ENCODE data around the gene NOTCH1. TPM values are rescaled to one million over a fixed set of nuclear protein-coding genes. Genes with fewer than 3 reads are reported as not detected.
A peak's percentile ranks its signal among the peaks of the same experiment; 100 is the strongest.

The NOTCH1 gene
- total and polyA plus RNA-seq, 2 experiments from 2014 or later = 7.1 to 20.9 TPM

DNA sequence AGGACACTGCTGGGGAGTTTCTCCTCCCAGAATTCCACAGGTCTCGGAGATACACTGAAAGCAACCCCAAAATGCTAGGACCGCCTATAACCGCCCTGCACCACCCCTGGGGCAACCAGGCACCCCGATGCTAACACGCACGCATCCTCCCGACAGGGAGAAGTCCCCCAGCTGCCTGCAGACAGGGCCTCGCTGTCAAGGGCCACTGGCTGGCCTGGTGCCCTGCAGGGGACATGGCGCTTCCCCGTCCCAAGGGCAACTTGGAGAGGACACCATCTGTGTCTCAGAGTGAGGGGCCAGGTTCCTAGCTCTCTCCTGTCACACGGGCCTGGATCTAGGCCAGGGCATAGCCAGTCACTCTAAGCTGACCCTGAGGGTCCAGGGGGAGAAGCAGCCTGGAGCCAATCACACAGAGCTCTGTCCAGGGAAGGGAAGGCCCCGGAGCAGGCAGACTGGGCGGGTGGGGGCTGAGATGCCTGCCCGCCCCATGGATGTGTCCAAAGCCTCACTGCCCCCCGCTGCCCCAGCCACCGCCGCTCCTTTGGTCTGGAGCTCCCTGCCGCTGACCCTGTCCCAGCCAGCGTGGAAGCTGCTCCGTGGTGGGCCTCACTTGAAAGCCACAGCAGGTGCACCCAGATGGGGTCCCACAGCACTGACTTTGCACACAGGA lies 9.7 kb downstream of the NOTCH1 start:
- no peak overlapping the region for H3K4me3 ChIP-seq
- no peaks in the 10 kb centered on the region for H3K4me1 ChIP-seq (ENCODE audit: low read depth)
- TF ChIP-seq, protein P1, sequence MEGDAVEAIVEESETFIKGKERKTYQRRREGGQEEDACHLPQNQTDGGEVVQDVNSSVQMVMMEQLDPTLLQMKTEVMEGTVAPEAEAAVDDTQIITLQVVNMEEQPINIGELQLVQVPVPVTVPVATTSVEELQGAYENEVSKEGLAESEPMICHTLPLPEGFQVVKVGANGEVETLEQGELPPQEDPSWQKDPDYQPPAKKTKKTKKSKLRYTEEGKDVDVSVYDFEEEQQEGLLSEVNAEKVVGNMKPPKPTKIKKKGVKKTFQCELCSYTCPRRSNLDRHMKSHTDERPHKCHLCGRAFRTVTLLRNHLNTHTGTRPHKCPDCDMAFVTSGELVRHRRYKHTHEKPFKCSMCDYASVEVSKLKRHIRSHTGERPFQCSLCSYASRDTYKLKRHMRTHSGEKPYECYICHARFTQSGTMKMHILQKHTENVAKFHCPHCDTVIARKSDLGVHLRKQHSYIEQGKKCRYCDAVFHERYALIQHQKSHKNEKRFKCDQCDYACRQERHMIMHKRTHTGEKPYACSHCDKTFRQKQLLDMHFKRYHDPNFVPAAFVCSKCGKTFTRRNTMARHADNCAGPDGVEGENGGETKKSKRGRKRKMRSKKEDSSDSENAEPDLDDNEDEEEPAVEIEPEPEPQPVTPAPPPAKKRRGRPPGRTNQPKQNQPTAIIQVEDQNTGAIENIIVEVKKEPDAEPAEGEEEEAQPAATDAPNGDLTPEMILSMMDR (IDR thresholded peaks at IDR 0.05; ENCODE audit: low read depth, low read length) = no peak
- H3K36me3 ChIP-seq = no peaks in the 10 kb centered on the region
- peak in 1 of 2 donors; percentile 22 for DNase-seq (ENCODE audit: low read depth in 1 of 2, low spot score in 1 of 2)
- peak overlapping the region; percentile 17 for H3K27ac ChIP-seq
- H3K9me3 ChIP-seq (ENCODE audit: low read depth) = no peaks in the 10 kb centered on the region
- H3K27me3 ChIP-seq = no peaks in the 10 kb centered on the region

DNA sequence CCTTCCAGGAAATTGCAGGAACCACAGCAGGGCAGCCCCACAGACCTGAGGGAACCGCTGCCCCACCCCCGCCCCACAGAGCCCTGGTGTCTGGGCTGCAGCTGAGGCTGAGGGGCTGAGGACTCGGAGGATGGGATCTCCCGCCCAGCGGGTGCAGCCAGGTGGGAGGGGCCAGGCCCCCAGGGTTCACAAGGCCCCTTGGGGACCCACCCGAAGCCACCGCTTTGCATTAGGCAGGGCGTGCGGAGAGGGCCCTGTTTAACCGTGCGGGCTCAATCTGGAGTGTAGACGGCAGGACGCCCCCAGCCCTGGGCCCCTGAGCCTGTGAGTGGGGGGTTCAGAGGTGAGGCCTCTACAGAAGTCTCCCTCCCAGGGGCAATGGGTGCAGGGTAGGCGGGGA lies 10.8 kb downstream of the NOTCH1 start:
- no peak overlapping the region for H3K27ac ChIP-seq
- TF ChIP-seq, protein P1 (IDR thresholded peaks at IDR 0.05; ENCODE audit: low read depth, low read length) = no peak
- no peaks in the 10 kb centered on the region for H3K27me3 ChIP-seq
- no peaks in the 10 kb centered on the region for H3K4me1 ChIP-seq (ENCODE audit: low read depth)
- no peak overlapping the region for H3K4me3 ChIP-seq
- DNase-seq (ENCODE audit: low read depth in 1 of 2, low spot score in 1 of 2) = peak in 1 of 2 donors; percentile 58
- H3K36me3 ChIP-seq = no peaks in the 10 kb centered on the region
- H3K9me3 ChIP-seq (ENCODE audit: low read depth) = no peaks in the 10 kb centered on the region

DNA sequence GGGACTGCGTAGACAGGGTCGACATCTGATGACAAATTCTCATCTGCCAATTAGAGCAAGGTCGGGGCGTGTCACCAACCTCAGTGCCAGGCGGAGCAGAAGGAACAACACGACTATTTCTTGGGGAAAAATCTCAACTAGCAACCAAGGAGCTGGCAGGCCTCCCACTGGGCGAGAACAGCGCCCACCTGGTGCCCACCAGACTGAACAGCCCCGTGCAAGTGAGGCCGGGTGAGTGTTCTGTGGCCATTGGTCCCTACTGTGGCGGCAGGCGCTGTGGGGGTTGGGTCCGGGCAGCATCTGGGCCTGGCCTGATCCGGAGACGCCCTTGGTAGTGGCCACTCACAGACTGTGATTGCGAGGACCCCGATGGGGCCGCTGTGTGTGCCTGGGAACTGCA lies 11.5 kb downstream of the NOTCH1 start:
- TF ChIP-seq, protein P1 (IDR thresholded peaks at IDR 0.05; ENCODE audit: low read depth, low read length) = no peak
- Histone ChIP-seq H3K4me1 (ENCODE audit: low read depth) (no peaks in the 10 kb centered on the region), H3K9me3 (ENCODE audit: low read depth) (no peaks in the 10 kb centered on the region), H3K4me3 (no peak overlapping the region), H3K27ac (no peak overlapping the region), H3K36me3 (no peaks in the 10 kb centered on the region), H3K27me3 (no peaks in the 10 kb centered on the region)
- no peak for DNase-seq (ENCODE audit: low read depth in 1 of 2, low spot score in 1 of 2)

DNA sequence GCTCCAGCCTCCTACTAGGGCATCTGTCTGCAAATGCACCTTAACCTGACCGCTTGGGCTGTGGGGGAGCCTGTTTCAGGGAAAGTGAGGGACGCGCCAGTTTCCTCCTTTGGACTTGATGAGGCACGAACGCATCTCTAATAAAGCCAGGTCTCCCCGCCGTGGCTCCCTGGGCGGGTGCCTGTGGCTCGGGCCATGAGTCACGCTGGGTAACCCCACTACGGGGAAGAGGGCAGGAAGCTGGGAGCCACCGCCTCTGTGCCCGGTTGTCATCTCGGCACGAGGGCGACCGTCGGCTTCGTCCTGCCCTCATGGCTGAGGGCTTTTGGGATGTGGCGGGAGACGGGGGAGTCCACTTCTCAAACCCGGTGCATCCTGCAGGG lies 12.1 kb downstream of the NOTCH1 start:
- TF ChIP-seq, protein P1 (IDR thresholded peaks at IDR 0.05; ENCODE audit: low read depth, low read length) = no peak
- no peaks in the 10 kb centered on the region for H3K27me3 ChIP-seq
- no peak for DNase-seq (ENCODE audit: low read depth in 1 of 2, low spot score in 1 of 2)
- no peaks in the 10 kb centered on the region for H3K36me3 ChIP-seq
- H3K4me3 ChIP-seq = no peak overlapping the region
- no peak overlapping the region for H3K27ac ChIP-seq
- no peaks in the 10 kb centered on the region for H3K9me3 ChIP-seq (ENCODE audit: low read depth)
- no peaks in the 10 kb centered on the region for H3K4me1 ChIP-seq (ENCODE audit: low read depth)

DNA sequence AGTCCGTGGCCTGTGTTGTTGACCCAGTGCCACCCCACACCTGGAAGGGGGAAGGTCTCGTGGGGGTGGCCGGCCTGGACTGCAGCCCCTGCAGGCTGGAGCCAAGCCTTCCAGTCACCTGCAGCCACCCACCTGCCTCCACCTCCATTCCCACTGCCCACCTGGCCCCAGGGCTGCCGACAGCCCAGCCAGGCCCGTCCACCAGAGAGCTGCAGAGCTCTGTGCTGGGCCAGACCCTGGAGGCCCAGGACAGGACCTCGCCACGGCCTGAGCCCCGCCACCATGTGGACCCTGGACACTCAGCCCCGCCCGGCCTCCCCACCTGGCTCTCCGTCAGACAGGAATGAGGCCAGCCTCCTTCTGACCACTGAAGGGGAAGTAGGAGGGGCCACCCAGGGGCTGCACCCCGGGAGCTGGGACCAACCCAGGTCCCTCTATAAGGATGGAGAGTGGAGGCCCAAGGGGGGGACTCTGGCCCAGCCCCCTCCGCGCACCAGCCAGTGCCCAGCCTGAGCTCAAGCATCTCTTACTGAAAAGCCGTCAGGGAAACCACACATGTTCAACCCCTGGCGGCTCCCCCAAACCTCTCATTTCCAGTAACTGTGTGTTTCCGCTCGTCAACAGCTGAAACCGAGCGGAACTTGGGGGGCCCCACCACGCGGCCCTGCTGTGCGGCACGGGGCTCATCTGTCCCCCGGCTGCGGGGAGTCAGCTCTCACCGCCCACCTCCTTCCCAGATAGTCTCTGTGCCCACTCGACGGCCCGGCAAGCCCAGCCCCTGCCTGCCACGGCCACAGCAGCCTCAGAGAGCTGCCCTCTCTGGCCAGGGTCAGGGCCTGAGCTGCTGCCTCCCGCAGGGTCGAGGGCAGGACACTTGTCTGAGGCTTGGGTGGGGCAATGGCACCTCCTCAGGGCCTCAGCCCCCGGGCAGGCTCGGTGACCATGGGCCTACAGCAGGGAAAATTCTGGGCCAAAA lies 12.8 kb downstream of the NOTCH1 start:
- Histone ChIP-seq H3K27me3 (no peaks in the 10 kb centered on the region), H3K36me3 (no peaks in the 10 kb centered on the region), H3K27ac (no peak overlapping the region), H3K9me3 (ENCODE audit: low read depth) (no peaks in the 10 kb centered on the region), H3K4me3 (no peak overlapping the region), H3K4me1 (ENCODE audit: low read depth) (no peaks in the 10 kb centered on the region)
- TF ChIP-seq, protein P1 (IDR thresholded peaks at IDR 0.05; ENCODE audit: low read depth, low read length) = no peak
- no peak for DNase-seq (ENCODE audit: low read depth in 1 of 2, low spot score in 1 of 2)
